GM18951 (cell line): ENCODE measurements around the gene INTS14.

ENCODE experiments used
- POLR2A ChIP-seq: IDR thresholded peaks from 4 replicates; pipeline ENCODE4 v1.6.1; 2011; ENCODE audit warnings: mild to moderate bottlenecking; ENCODE audit not compliant: insufficient read length, insufficient read depth; ENCODE audit errors: extremely low read depth
- in situ Hi-C: fragments of 300-500 bp; cut with MboI; formaldehyde crosslinking; loops from one replicate; pipeline ENCODE4 v1.12.0; 2022; ENCODE audit warnings: low sequenced_read_pairs, mixed read lengths, inconsistent platforms; ENCODE audit not compliant: unreplicated experiment

Gene INTS14

GRCh38 chr15:65641768-65642475 lies 31.0 kb upstream of the INTS14 start:
- in situ Hi-C loops, result no loop called here
- TF ChIP-seq POLR2A, result no peak

GRCh38 chr15:65639509-65639908 lies 28.6 kb upstream of the INTS14 start:
- in situ Hi-C loops, result no loop called here
- no peak for TF ChIP-seq POLR2A

- TF ChIP-seq POLR2A, result no peak
- in situ Hi-C loops, result no loop called here
These were observed 27.8 kb upstream of the INTS14 start for GRCh38 chr15:65638681-65639089.

GRCh38 chr15:65638109-65638508 lies 27.2 kb upstream of the INTS14 start:
- in situ Hi-C loops, result no loop called here
- no peak for TF ChIP-seq POLR2A

- no peak for TF ChIP-seq POLR2A
- in situ Hi-C loops, result no loop called here
These were observed 23.4 kb upstream of the INTS14 start for GRCh38 chr15:65634356-65634755.

GRCh38 chr15:65633752-65634151 lies 22.8 kb upstream of the INTS14 start:
- in situ Hi-C loops, result no loop called here
- no peak for TF ChIP-seq POLR2A

- in situ Hi-C loops, result no loop called here
- no peak for TF ChIP-seq POLR2A
These were observed 21.9 kb upstream of the INTS14 start for GRCh38 chr15:65632780-65633375.

- in situ Hi-C loops, result no loop called here
- TF ChIP-seq POLR2A, result no peak
These were observed 20.6 kb upstream of the INTS14 start for GRCh38 chr15:65631503-65631902.

- no peak for TF ChIP-seq POLR2A
These were observed 19.8 kb upstream of the INTS14 start for GRCh38 chr15:65630760-65631159.

GRCh38 chr15:65629548-65629947 lies 18.6 kb upstream of the INTS14 start:
- TF ChIP-seq POLR2A, result no peak
- in situ Hi-C loops, result loop anchor here (10.0 kb wide), 1 partner anchor 215 kb away; no protein-coding TSS in a partner anchor

More at GRCh38 chr15:65630760-65631159, 19.8 kb upstream of the INTS14 start:
- in situ Hi-C loops, result no loop called here

GRCh38 chr15:65626856-65627255 lies 15.9 kb upstream of the INTS14 start:
- in situ Hi-C loops, result loop anchor here (10.0 kb wide), 1 partner anchor 218 kb away; no protein-coding TSS in a partner anchor

GRCh38 chr15:65623103-65623502 lies 12.2 kb upstream of the INTS14 start:
- in situ Hi-C loops, result loop anchor here (10.0 kb wide), 1 partner anchor 222 kb away; no protein-coding TSS in a partner anchor
- no peak for TF ChIP-seq POLR2A

More at GRCh38 chr15:65626856-65627255, 15.9 kb upstream of the INTS14 start:
- TF ChIP-seq POLR2A, result no peak

- no peak for TF ChIP-seq POLR2A
- in situ Hi-C loops, result loop anchor here (10.0 kb wide), 1 partner anchor 223 kb away; no protein-coding TSS in a partner anchor
These were observed 10.7 kb upstream of the INTS14 start, which contains the start of gene SLC24A1 for GRCh38 chr15:65621638-65622037. Gene SLC24A1 (plus strand): TSS chr15:65621938. CDS start chr15:65624081, 2,143 bp downstream.

GRCh38 chr15:65620833-65621232 lies 9.9 kb upstream of the INTS14 start:
- in situ Hi-C loops, result loop anchor here (10.0 kb wide), 1 partner anchor 224 kb away; no protein-coding TSS in a partner anchor

More at GRCh38 chr15:65620833-65621232, 9.9 kb upstream of the INTS14 start:
- no peak for TF ChIP-seq POLR2A
